Measurements from ENCODE around the gene PRICKLE2. TPM values are rescaled to one million over a fixed set of nuclear protein-coding genes. Genes with fewer than 3 reads are reported as not detected.

PRICKLE2 gene
- total RNA-seq, 4 donors from 2014 or later = 26.2 to 87.3 (median 47.9) TPM

GRCh38 chr3:64199932-64200331 lies 25.3 kb downstream of the PRICKLE2 start:
- intact Hi-C loops (cut with DNase I; ENCODE audit: low total_unique reads) = no loop called here
- no peak for TF ChIP-seq CTCF (IDR thresholded peaks at IDR 0.05)
- no peak for TF ChIP-seq POLR2A (IDR thresholded peaks at IDR 0.05)
- DNase-seq = no peak
- no peaks in the 10 kb centered on the region for H3K9me3 ChIP-seq
- peaks cover 7 to 12% of the 10 kb centered on the region in 2 donors for H3K4me1 ChIP-seq
- H3K27me3 ChIP-seq = no peaks in the 10 kb centered on the region
- H3K27ac ChIP-seq = no peak overlapping the region
- H3K4me3 ChIP-seq = no peak overlapping the region
- H3K36me3 ChIP-seq = no peaks in the 10 kb centered on the region

- no peak overlapping the region for H3K4me3 ChIP-seq
- no peaks in the 10 kb centered on the region for H3K9me3 ChIP-seq
- intact Hi-C loops (cut with DNase I; ENCODE audit: low total_unique reads) = no loop called here
- H3K36me3 ChIP-seq = no peaks in the 10 kb centered on the region
- H3K27ac ChIP-seq = no peak overlapping the region
- DNase-seq = no peak
- H3K27me3 ChIP-seq = no peaks in the 10 kb centered on the region
- H3K4me1 ChIP-seq = peaks cover 3 to 7% of the 10 kb centered on the region in 2 donors
- TF ChIP-seq CTCF (IDR thresholded peaks at IDR 0.05) = no peak
- TF ChIP-seq POLR2A (IDR thresholded peaks at IDR 0.05) = no peak
These were observed 28.9 kb downstream of the PRICKLE2 start for GRCh38 chr3:64196236-64196929.

- H3K4me1 ChIP-seq = peaks cover 3 to 7% of the 10 kb centered on the region in 2 donors
These were observed 29.5 kb downstream of the PRICKLE2 start for GRCh38 chr3:64195789-64196188.

GRCh38 chr3:64191822-64192221 lies 33.4 kb downstream of the PRICKLE2 start:
- H3K4me1 ChIP-seq = peaks cover 9 to 20% of the 10 kb centered on the region in 2 donors
- intact Hi-C loops (cut with DNase I; ENCODE audit: low total_unique reads) = no loop called here
- no peaks in the 10 kb centered on the region for H3K9me3 ChIP-seq
- TF ChIP-seq CTCF (IDR thresholded peaks at IDR 0.05) (no peak), POLR2A (IDR thresholded peaks at IDR 0.05) (no peak)
- H3K27ac ChIP-seq = peak overlapping the region; percentile 39 to 93
- no peak overlapping the region for H3K4me3 ChIP-seq
- DNase-seq = no peak
- no peaks in the 10 kb centered on the region for H3K36me3 ChIP-seq
- H3K27me3 ChIP-seq = no peaks in the 10 kb centered on the region

More at GRCh38 chr3:64195789-64196188, 29.5 kb downstream of the PRICKLE2 start:
- Histone ChIP-seq H3K9me3 (no peaks in the 10 kb centered on the region), H3K27ac (no peak overlapping the region), H3K27me3 (no peaks in the 10 kb centered on the region), H3K36me3 (no peaks in the 10 kb centered on the region), H3K4me3 (no peak overlapping the region)
- no peak for DNase-seq
- TF ChIP-seq CTCF (IDR thresholded peaks at IDR 0.05) (no peak), POLR2A (IDR thresholded peaks at IDR 0.05) (no peak)
- intact Hi-C loops (cut with DNase I; ENCODE audit: low total_unique reads) = no loop called here
